DOHH2 (cell line): ENCODE measurements around the gene TCF12.

ENCODE experiments used
- CTCF ChIP-seq: fragments of 200-600 bp; sonication (generic); IDR thresholded peaks from one replicate; pipeline ENCODE4 v1.5.1; 2014; ENCODE audit warnings: antibody characterized with exemption, mild to moderate bottlenecking, low read depth, low read length; ENCODE audit not compliant: poor library complexity, severe bottlenecking
- EZH2phosphoT487 ChIP-seq: fragments of 200-600 bp; sonication (generic); IDR thresholded peaks from 2 replicates; pipeline ENCODE4 v1.6.1; 2017; ENCODE audit warnings: borderline replicate concordance, mild to moderate bottlenecking, antibody characterized with exemption, low read length, moderate library complexity, mixed read lengths

- TF ChIP-seq CTCF (no peak), EZH2phosphoT487 (no peak)
Observed at GRCh38 chr15:57324590-57324890, 406.1 kb downstream of the TCF12 start.
